GM20431 (cell line): ENCODE measurements around the gene KIRREL3.

Source experiments
- in situ Hi-C: fragments of 300-500 bp; cut with MseI, MboI; formaldehyde crosslinking; loops from one replicate; pipeline ENCODE4 v1.15.0; 2020; ENCODE audit warnings: low sequenced_read_pairs; ENCODE audit not compliant: unreplicated experiment

KIRREL3 gene

GRCh38 chr11:126841999-126842398, 158.6 kb downstream of the KIRREL3 start:
- in situ Hi-C loops = no loop called here

GRCh38 chr11:126840975-126841374, 159.6 kb downstream of the KIRREL3 start:
- in situ Hi-C loops = no loop called here

- in situ Hi-C loops = no loop called here
Measured at GRCh38 chr11:126840201-126840886, 160.2 kb downstream of the KIRREL3 start.

- in situ Hi-C loops = no loop called here
Measured at GRCh38 chr11:126839496-126839895, 161.1 kb downstream of the KIRREL3 start.

GRCh38 chr11:126838779-126839178, 161.8 kb downstream of the KIRREL3 start:
- in situ Hi-C loops = no loop called here

- in situ Hi-C loops = no loop called here
Measured at GRCh38 chr11:126837581-126837980, 163.0 kb downstream of the KIRREL3 start.

GRCh38 chr11:126834573-126834972, 166.0 kb downstream of the KIRREL3 start:
- in situ Hi-C loops = no loop called here

GRCh38 chr11:126834149-126834548, 166.4 kb downstream of the KIRREL3 start:
- in situ Hi-C loops = no loop called here

- in situ Hi-C loops = no loop called here
Measured at GRCh38 chr11:126833065-126833464, 167.5 kb downstream of the KIRREL3 start.

- in situ Hi-C loops = no loop called here
Measured at GRCh38 chr11:126832387-126832786, 168.2 kb downstream of the KIRREL3 start.

GRCh38 chr11:126830216-126830806, 170.3 kb downstream of the KIRREL3 start:
- in situ Hi-C loops = no loop called here

- in situ Hi-C loops = no loop called here
Measured at GRCh38 chr11:126829716-126830115, 170.9 kb downstream of the KIRREL3 start.

- in situ Hi-C loops = no loop called here
Measured at GRCh38 chr11:126824035-126824607, 176.4 kb downstream of the KIRREL3 start.

GRCh38 chr11:126823274-126823673, 177.3 kb downstream of the KIRREL3 start:
- in situ Hi-C loops = no loop called here

GRCh38 chr11:126821827-126822226, 178.7 kb downstream of the KIRREL3 start:
- in situ Hi-C loops = no loop called here

- in situ Hi-C loops = no loop called here
Measured at GRCh38 chr11:126819194-126819593, 181.4 kb downstream of the KIRREL3 start.

- in situ Hi-C loops = no loop called here
Measured at GRCh38 chr11:126817523-126818450, 182.8 kb downstream of the KIRREL3 start.

- in situ Hi-C loops = no loop called here
Measured at GRCh38 chr11:126817096-126817495, 183.5 kb downstream of the KIRREL3 start.

GRCh38 chr11:126816645-126817044, 183.9 kb downstream of the KIRREL3 start:
- in situ Hi-C loops = no loop called here

- in situ Hi-C loops = no loop called here
Measured at GRCh38 chr11:126815111-126815510, 185.5 kb downstream of the KIRREL3 start.

GRCh38 chr11:126810776-126811175, 189.8 kb downstream of the KIRREL3 start:
- in situ Hi-C loops = no loop called here
